Hypothalamus (tissue), 51 donors: ENCODE data around the gene ABTB2.
"Not testable (repeated sequence)": the region's sequence is repeated elsewhere in the genome, so short reads cannot be mapped to it uniquely, and the experiment has no call there.

Experiments used
- DNase-seq, 51 donors: peaks; one replicate each; lab custom pipeline; 2025; lab: John Stamatoyannopoulos, UW

ABTB2 gene

GRCh38 chr11:34223021-34223813 is 134.6 kb downstream of the ABTB2 start:
- DNase-seq = peak in 2 of 51 donors; percentile 7 to 9

DNA sequence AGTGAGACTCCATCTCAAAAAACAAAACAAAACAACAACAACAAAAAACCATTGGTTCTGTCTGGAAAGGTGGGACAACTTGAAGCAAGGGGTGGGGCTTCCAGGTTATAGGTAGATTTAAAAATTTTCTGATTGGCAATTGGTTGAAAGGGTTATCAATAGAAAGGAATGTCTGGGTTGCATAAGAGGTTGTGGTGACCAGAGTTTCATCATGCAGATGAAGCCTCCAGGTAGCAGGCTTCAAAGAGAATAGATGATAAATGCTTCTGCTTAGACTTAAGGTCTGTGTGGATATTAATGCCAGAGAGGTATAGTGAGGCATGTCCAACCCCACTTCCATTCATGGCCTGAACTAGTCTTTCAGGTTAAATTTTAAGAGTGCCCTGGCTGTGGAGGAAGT is 135.8 kb downstream of the ABTB2 start:
- no peak for DNase-seq

DNA sequence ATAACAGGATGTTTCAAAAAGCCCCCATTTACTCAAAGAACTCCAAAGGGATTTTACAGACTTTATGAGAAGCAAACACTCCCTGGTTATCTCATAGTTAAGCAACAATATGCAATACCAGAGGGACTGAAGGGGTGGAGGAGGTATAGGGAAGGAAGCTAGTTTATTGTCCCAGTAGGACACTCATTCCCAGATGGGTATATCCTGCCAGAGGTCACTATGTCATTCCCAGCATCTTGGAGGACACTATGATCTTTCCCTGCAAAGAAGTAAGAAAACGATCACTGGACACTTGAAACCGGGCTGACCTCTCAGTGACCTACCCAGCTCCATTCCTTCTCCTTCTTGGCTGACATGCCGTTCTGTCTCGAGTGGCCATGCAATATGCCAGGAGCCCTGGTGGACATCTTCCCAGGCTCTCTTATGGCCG is 137.9 kb downstream of the ABTB2 start:
- no peak for DNase-seq

- DNase-seq = no peak
Measured at GRCh38 chr11:34219279-34219678, 138.5 kb downstream of the ABTB2 start.

GRCh38 chr11:34218756-34219155 is 139.1 kb downstream of the ABTB2 start:
- not testable (repeated sequence) for DNase-seq

DNA sequence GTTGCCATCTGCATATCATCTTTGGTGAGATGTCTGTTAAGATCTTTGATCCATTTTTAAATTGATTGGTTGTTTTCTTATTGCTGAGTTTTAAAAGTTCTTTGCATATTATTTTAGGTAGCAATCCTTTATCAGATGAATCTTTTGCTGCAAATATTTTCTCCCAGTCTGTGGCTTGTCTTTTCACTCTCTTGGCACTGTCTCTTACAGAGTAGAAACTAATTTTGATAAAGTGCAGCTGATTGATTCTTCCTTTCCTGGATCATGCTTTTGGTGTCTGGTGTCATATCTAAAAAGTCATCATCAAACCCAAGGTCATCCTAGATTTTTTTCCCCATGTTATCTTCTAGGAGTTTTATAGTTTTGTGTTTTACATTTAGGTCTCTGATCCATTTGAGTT is 139.7 kb downstream of the ABTB2 start:
- no peak for DNase-seq

DNA sequence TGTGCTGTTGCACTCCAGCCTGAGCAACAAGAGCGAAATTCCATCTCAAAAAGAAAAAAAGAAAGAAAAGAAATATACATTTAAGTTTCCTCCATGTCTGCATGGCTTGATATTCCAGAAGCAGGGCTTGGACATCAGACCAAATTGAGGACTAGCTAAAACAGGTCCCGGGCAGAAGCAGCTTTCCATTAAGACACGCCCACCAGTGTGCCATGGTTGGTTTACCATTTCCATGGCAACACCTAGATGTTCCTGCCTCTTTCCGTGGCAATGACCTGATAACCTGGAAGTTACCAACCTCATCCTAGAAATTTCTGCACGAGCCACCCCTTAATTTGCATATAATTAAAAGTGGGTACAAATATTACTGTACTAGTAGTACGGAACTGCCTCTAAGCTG is 141.1 kb downstream of the ABTB2 start:
- no peak for DNase-seq

DNA sequence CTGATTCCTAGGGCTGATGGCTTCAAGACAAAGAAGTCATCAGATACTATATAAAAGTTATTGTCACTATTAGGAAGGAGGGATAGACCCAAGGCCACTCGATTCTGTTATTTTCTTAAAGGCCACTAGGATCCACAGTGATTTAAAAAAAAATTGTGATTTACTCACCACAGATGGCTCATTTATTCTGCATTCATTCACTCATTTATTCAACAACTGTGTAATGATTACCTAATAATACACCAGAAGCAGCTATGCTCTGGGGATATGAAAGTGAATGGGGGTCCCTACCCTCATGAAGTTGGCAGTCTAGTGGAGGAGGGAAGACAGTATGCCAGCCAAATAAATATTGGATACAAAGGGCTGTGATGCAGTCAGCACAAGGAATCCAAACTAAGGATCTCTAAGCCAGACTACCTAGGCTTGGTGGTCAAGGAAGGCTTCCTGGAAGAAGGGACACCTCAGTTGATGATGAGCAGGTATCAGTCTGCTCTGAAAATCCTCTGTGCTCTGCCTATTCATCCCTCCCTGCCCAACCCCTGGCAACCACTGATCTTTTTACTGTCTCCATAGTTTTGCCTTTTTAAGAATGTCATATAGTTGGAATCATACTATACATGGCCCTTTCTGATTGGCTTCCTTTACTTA is 141.9 kb downstream of the ABTB2 start:
- no peak for DNase-seq

- DNase-seq = peak in 1 of 51 donors; percentile 26
Measured at GRCh38 chr11:34214961-34215805, 142.6 kb downstream of the ABTB2 start.

DNA sequence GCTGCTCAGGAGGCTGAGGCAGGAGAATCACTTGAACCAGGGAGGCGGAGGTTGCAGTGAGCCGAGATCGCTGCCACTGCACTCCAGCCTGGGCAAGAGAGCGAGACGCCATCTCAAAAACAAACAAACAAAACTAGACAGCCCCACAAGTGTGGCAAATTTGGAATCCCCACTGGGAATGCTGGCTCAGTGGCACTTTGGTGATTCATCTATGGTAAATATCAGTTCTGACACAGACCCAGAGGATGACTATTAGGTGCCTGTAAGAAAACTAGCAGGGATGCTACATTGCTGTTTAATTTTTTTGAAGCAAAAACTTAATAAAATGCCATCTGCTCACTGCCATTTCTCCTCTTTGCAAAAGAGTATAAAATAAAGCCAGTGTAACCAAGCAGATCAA is 144.4 kb downstream of the ABTB2 start:
- no peak for DNase-seq

GRCh38 chr11:34212566-34212965 is 145.2 kb downstream of the ABTB2 start:
- DNase-seq = no peak

GRCh38 chr11:34209809-34210208 is 148.0 kb downstream of the ABTB2 start:
- DNase-seq = peak in 5 of 51 donors; percentile 8 to 20 (median 10)

GRCh38 chr11:34208266-34209135 is 149.3 kb downstream of the ABTB2 start:
- DNase-seq = no peak

GRCh38 chr11:34207487-34208180 is 150.2 kb downstream of the ABTB2 start:
- peak in 1 of 51 donors; percentile 3 for DNase-seq

DNA sequence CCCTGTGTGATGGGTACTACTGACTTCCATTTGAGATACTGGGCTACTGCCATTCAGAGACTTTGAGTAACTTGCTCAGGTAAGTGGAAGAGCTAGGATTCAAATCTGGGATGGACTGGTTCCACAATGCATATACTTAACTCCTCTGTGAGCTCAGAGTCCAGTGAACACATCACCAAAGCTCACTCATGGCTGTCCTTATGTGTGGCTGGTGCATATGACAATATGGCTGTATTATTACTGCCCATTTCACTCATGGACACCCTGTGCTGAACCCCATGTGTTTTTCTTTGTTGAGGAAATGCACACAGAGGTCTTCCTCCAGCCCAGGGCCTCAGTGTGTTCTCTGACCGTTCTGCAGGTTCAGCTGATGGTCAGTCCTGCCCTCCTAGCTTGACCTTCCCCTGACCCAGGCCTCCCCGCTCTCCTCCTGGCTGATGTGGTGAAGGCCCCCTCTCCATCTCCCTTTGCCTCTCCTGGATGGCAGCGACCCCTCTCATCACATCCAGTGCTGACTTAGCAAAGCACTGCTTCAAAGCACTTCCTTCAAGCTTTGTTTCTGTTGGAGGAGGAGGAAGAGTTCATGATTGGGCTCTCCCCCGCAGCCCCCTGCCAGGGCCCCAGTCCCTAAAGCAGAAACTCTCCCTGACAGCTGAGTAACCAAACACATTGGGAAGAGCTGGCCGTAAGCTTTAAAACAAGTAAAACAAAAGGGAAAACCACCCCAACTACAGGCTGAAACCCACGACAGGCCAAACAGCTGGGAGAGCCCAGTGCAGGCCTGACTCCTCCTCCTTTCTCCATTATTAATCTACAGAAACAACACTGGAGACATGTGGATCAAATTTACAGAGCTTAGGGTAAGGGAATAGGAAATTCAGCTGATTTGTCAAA is 151.2 kb downstream of the ABTB2 start:
- no peak for DNase-seq

- DNase-seq = no peak
Measured at GRCh38 chr11:34205326-34206035, 152.3 kb downstream of the ABTB2 start.

- no peak for DNase-seq
Measured at GRCh38 chr11:34204396-34205279, 153.2 kb downstream of the ABTB2 start.
